Brain microvascular endothelial cell (primary cell): ENCODE measurements around the gene ABHD17C.

ENCODE experiments used
- DNase-seq: peaks from one replicate; pipeline ENCODE4 v3.0.0-alpha.2; 2020
- H3K27ac ChIP-seq: fragments of 250-450 bp; sonication (Bioruptor Pico); 2 replicates; pipeline ENCODE4 v1.5.1; 2020; ENCODE audit warnings: mild to moderate bottlenecking, moderate library complexity
- H3K27me3 ChIP-seq: fragments of 250-450 bp; sonication (Bioruptor Pico); replicated peaks from 2 replicates; pipeline ENCODE4 v1.5.1; 2020; ENCODE audit warnings: mild to moderate bottlenecking
- H3K36me3 ChIP-seq: fragments of 250-450 bp; sonication (Bioruptor Pico); replicated peaks from 2 replicates; pipeline ENCODE4 v1.5.1; 2020; ENCODE audit warnings: mild to moderate bottlenecking
- H3K4me3 ChIP-seq: 2 replicates; pipeline ENCODE4 v1.5.1; 2011; ENCODE audit warnings: low read depth, mild to moderate bottlenecking, control low read depth, low read length, moderate library complexity
- CTCF ChIP-seq: IDR thresholded peaks from 2 replicates; pipeline ENCODE4 v1.5.1; 2011; ENCODE audit warnings: low read depth, mild to moderate bottlenecking, moderate library complexity, low read length, control low read depth, inconsistent platforms; ENCODE audit errors: missing control alignments
- in situ Hi-C: cut with HindIII; loops from 2 replicates; pipeline ENCODE4 v1.10.0; 2017; ENCODE audit warnings: low sequenced_read_pairs, low pct_ligation_motif_present

ABHD17C gene

GRCh38 chr15:80787316-80787715, 92.2 kb downstream of the ABHD17C start:
- in situ Hi-C loops: no loop called here
- Histone ChIP-seq H3K27ac (no peak overlapping the region), H3K27me3 (no peaks in the 10 kb centered on the region), H3K36me3 (no peaks in the 10 kb centered on the region), H3K4me3 (no peak overlapping the region)
- DNase-seq: no peak
- no peak for TF ChIP-seq CTCF

GRCh38 chr15:80788536-80788935, 93.4 kb downstream of the ABHD17C start:
- H3K4me3 ChIP-seq: no peak overlapping the region
- H3K27ac ChIP-seq: no peak overlapping the region
- in situ Hi-C loops: no loop called here
- H3K36me3 ChIP-seq: no peaks in the 10 kb centered on the region
- no peak for DNase-seq
- no peaks in the 10 kb centered on the region for H3K27me3 ChIP-seq
- TF ChIP-seq CTCF: no peak

GRCh38 chr15:80789296-80789695, 94.2 kb downstream of the ABHD17C start:
- Histone ChIP-seq H3K27ac (no peak overlapping the region), H3K4me3 (no peak overlapping the region), H3K36me3 (no peaks in the 10 kb centered on the region), H3K27me3 (no peaks in the 10 kb centered on the region)
- no peak for TF ChIP-seq CTCF
- DNase-seq: no peak
- in situ Hi-C loops: no loop called here

- no peak overlapping the region for H3K4me3 ChIP-seq
- DNase-seq: no peak
- no peak overlapping the region for H3K27ac ChIP-seq
- no peaks in the 10 kb centered on the region for H3K27me3 ChIP-seq
- TF ChIP-seq CTCF: no peak
- H3K36me3 ChIP-seq: no peaks in the 10 kb centered on the region
- in situ Hi-C loops: no loop called here
Observed at GRCh38 chr15:80789796-80790195, 94.7 kb downstream of the ABHD17C start.

- H3K36me3 ChIP-seq: no peaks in the 10 kb centered on the region
- H3K27ac ChIP-seq: no peak overlapping the region
- in situ Hi-C loops: no loop called here
- no peak for DNase-seq
- TF ChIP-seq CTCF: no peak
- H3K4me3 ChIP-seq: no peak overlapping the region
- no peaks in the 10 kb centered on the region for H3K27me3 ChIP-seq
Observed at GRCh38 chr15:80790236-80790635, 95.1 kb downstream of the ABHD17C start.

GRCh38 chr15:80791004-80791403, 95.9 kb downstream of the ABHD17C start:
- in situ Hi-C loops: no loop called here
- Histone ChIP-seq H3K4me3 (no peak overlapping the region), H3K27me3 (no peaks in the 10 kb centered on the region), H3K27ac (no peak overlapping the region), H3K36me3 (no peaks in the 10 kb centered on the region)
- no peak for TF ChIP-seq CTCF
- no peak for DNase-seq
